K562 (cell line): ENCODE results near the gene TIMP4.

ENCODE experiments used
- ELF4 ChIP-seq: fragments of 450-650 bp; formaldehyde crosslinking; IDR thresholded peaks from 2 replicates; pipeline ENCODE4 v1.4.0; 2022; ENCODE audit warnings: missing genetic modification characterization
- GABPA ChIP-seq: fragments of 200-800 bp; sonication (Bioruptor generic); conservative IDR thresholded peaks from 2 replicates; pipeline ENCODE4 v1.6.1; 2016; ENCODE audit warnings: low read depth, missing genetic modification characterization, missing compliant biosample characterization
- GTF2F1 ChIP-seq: IDR thresholded peaks from 2 replicates; pipeline ENCODE4 v1.6.1; 2011; ENCODE audit warnings: low read depth, low read length, improper control_type of control experiment
- TAF9B ChIP-seq: fragments of 450-650 bp; IDR thresholded peaks from 2 replicates; pipeline ENCODE4 v1.6.1; 2018; ENCODE audit warnings: mild to moderate bottlenecking; ENCODE audit not compliant: partially characterized antibody
- ZBTB17 ChIP-seq: fragments of 450-650 bp; formaldehyde crosslinking; IDR thresholded peaks from 2 replicates; pipeline ENCODE4 v1.4.0; 2020; ENCODE audit warnings: mild to moderate bottlenecking
- ZFP36 ChIP-seq: fragments of 150-350 bp; IDR thresholded peaks from 2 replicates; pipeline ENCODE4 v1.6.1; 2018; ENCODE audit warnings: low read length, low read depth; ENCODE audit not compliant: partially characterized antibody
- TF ChIP-seq, protein P1 (sequence below): IDR thresholded peaks from 2 replicates; pipeline ENCODE4 v1.6.1; 2011; ENCODE audit warnings: borderline replicate concordance, low read depth, mild to moderate bottlenecking, moderate library complexity, low read length; ENCODE audit not compliant: insufficient read depth, poor library complexity, severe bottlenecking
- TF ChIP-seq, protein P2 (sequence below): sonication (generic); formaldehyde crosslinking; IDR thresholded peaks from 2 replicates; pipeline ENCODE4 v1.8.1; 2022; ENCODE audit warnings: missing genetic modification reagents
- TF ChIP-seq, protein P3 (sequence below): fragments of 450-650 bp; IDR thresholded peaks from 2 replicates; pipeline ENCODE4 v1.6.1; 2016

DNA sequence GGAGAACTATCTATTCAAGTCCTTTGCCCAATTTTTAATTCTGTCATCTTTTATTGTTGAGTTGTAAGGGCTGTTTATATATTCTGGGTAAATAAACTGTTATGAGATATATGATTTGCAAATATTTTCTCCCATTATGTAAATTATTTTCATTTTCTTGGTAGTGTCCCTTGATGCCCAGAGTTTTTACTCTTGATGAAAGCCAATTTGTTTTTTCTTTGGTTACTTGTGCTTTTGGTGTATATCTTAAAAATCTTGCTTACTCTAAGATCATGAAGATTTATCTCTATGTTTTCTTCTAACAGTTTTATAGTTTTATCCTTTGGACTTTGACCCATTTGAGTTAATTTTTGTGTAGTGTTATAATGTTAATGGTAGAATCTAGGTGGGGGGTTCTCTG lies 44.5 kb downstream of the TIMP4 start:
- TF ChIP-seq, protein P1, sequence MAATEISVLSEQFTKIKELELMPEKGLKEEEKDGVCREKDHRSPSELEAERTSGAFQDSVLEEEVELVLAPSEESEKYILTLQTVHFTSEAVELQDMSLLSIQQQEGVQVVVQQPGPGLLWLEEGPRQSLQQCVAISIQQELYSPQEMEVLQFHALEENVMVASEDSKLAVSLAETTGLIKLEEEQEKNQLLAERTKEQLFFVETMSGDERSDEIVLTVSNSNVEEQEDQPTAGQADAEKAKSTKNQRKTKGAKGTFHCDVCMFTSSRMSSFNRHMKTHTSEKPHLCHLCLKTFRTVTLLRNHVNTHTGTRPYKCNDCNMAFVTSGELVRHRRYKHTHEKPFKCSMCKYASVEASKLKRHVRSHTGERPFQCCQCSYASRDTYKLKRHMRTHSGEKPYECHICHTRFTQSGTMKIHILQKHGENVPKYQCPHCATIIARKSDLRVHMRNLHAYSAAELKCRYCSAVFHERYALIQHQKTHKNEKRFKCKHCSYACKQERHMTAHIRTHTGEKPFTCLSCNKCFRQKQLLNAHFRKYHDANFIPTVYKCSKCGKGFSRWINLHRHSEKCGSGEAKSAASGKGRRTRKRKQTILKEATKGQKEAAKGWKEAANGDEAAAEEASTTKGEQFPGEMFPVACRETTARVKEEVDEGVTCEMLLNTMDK: no peak
- TF ChIP-seq ZFP36 (no peak), ZBTB17 (CRISPR knock-in tag) (no peak), GTF2F1 (no peak), TAF9B (no peak), GABPA (no peak), ELF4 (CRISPR knock-in tag) (no peak)
- TF ChIP-seq, protein P2, sequence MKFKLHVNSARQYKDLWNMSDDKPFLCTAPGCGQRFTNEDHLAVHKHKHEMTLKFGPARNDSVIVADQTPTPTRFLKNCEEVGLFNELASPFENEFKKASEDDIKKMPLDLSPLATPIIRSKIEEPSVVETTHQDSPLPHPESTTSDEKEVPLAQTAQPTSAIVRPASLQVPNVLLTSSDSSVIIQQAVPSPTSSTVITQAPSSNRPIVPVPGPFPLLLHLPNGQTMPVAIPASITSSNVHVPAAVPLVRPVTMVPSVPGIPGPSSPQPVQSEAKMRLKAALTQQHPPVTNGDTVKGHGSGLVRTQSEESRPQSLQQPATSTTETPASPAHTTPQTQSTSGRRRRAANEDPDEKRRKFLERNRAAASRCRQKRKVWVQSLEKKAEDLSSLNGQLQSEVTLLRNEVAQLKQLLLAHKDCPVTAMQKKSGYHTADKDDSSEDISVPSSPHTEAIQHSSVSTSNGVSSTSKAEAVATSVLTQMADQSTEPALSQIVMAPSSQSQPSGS (CRISPR knock-in tag): no peak
- TF ChIP-seq, protein P3, sequence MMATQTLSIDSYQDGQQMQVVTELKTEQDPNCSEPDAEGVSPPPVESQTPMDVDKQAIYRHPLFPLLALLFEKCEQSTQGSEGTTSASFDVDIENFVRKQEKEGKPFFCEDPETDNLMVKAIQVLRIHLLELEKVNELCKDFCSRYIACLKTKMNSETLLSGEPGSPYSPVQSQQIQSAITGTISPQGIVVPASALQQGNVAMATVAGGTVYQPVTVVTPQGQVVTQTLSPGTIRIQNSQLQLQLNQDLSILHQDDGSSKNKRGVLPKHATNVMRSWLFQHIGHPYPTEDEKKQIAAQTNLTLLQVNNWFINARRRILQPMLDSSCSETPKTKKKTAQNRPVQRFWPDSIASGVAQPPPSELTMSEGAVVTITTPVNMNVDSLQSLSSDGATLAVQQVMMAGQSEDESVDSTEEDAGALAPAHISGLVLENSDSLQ: no peak
